Epithelial cell of proximal tubule (primary cell): Measurements from ENCODE around the gene ANKRD44. TPM values are rescaled to one million over a fixed set of nuclear protein-coding genes. Genes with fewer than 3 reads are reported as not detected.
"Not testable (repeated sequence)": the region's sequence is repeated elsewhere in the genome, so short reads cannot be mapped to it uniquely, and the experiment has no call there.

Experiments used
- DNase-seq: peaks from one replicate; pipeline ENCODE4 v3.0.0-alpha.2; 2011; ENCODE audit warnings: low read depth
- H3K4me3 ChIP-seq: 2 replicates; pipeline ENCODE4 v1.5.1; 2011; ENCODE audit warnings: low read depth, mild to moderate bottlenecking, low read length
- CTCF ChIP-seq: conservative IDR thresholded peaks from 2 replicates; pipeline ENCODE4 v1.5.1; 2012; ENCODE audit warnings: low read depth, mild to moderate bottlenecking, low read length
- total RNA-seq: library from RNA; depleted of rRNA; stranded (reverse); fragments of >200 nt; gene quantifications from 2 replicates; pipeline ENCODE4 v1.2.3, GENCODE V29; 2015

The ANKRD44 gene
- total RNA-seq, 1 donor from 2014 or later: 1.7 TPM

DNA sequence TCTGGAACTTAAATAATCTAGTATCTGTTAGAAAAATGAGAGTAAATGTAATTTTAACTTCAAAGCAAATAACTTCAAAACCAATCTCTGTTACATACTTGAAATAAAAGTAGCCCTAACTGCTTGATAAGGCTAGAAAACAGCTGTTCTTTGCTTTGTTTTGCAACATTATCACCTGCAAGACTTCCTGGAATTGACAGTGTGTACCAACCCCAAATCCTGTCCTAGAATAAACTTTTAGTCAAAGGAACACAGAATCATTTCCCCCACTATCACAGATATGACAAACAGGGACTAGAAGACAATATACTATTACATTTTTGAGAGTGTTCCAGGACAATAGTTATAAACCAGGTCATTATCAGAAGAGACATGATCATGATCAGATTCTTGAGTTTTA is 278.8 kb downstream of the ANKRD44 start:
- no peak overlapping the region for H3K4me3 ChIP-seq
- DNase-seq: no peak
- TF ChIP-seq CTCF: no peak

GRCh38 chr2:197030090-197030489 is 280.5 kb downstream of the ANKRD44 start:
- H3K4me3 ChIP-seq: no peak overlapping the region
- TF ChIP-seq CTCF: no peak
- no peak for DNase-seq

DNA sequence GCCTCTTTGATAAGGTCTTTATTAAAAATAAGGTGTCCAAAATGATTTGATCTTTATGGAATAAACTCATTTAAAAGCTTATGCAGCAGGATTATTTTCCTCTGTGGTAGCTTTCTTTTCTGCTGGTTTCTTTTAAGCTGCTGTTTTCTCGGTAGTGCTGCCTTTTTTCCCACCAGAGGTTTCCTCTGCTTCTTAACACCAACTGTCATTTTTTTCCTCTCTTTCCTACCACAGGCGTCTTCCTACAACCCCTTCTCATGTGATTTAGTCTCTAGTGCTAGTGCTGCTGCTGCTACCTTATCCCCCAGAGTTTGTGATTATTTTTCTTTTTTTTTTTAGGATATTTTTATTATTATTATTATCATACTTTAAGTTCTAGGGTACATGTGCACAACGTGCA is 281.9 kb downstream of the ANKRD44 start:
- TF ChIP-seq CTCF: no peak
- no peak for DNase-seq
- H3K4me3 ChIP-seq: no peak overlapping the region

DNA sequence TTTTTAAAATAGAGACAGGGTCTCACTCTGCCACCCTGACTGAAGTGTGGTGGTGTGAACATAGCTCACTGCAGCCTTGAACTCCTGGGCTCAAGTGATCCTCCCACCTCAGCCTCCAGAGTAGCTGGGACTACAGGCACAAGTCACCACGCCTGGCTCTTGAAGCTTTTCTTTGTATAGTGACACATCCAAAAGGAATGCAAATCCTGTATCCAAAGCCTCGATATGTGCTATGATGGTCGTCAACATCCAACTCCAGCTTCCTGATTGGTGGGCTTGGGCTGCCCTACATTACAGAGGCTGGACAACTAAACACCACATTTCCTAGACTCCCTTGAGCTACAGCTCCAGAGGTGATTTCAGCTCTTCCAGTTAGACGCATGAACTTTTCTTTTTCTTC is 282.4 kb downstream of the ANKRD44 start:
- no peak for DNase-seq
- TF ChIP-seq CTCF: no peak
- H3K4me3 ChIP-seq: no peak overlapping the region

DNA sequence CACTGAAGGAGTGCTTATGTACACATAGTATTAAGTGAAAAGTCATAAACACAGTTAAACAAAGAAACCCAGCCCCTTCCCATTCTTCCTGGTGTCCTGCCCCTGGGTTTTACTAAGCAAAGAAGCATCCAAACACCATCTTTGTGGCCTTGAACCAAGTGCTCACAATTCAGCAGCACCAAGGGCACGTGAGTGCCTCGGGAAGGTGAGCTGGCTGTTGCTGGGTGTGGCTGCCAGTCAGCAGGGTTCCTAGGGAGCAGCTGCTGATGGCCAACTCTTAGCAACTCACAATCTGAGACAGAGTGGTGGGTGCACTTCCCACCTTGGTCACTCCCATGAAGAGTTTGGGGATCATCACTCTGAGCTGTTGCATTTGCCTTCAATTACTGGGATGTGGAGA is 286.4 kb downstream of the ANKRD44 start:
- DNase-seq: no peak
- TF ChIP-seq CTCF: no peak
- no peak overlapping the region for H3K4me3 ChIP-seq

GRCh38 chr2:197020921-197021320 is 289.7 kb downstream of the ANKRD44 start:
- not testable (repeated sequence) for DNase-seq

DNA sequence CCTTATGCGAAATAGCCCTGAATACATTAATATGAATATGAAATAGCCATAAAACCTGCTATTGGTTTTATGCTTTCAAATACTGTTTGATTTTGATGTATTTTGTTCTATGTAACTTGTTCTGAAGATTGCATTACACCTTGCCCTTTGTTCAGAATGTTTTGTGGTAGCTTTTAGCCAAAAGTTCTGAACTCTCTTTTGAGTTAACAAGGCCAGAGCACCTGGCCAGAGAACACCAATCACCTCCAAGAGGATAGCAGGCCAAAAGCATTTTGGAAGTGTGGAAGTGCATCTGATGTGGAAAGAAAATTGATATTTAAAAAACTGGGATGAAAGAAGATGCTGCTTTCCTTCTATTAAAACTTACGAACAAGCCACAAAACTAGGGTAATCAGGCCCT is 297.5 kb downstream of the ANKRD44 start:
- no peak for DNase-seq
- no peak overlapping the region for H3K4me3 ChIP-seq
- TF ChIP-seq CTCF: no peak

More at GRCh38 chr2:197020921-197021320, 289.7 kb downstream of the ANKRD44 start:
- not testable (repeated sequence) for H3K4me3 ChIP-seq
